OCI-LY7 (cell line): ENCODE measurements around the gene LRGUK. TPM values are rescaled to one million over a fixed set of nuclear protein-coding genes. Genes with fewer than 3 reads are reported as not detected.

Experiments used
- BruUV-seq: library from RNA; stranded (reverse); fragments of 400-500 nt; replicated peaks from 2 replicates; lab custom pipeline; 2021; lab: Mats Ljungman, UMichigan
- CTCF ChIA-PET: fragments of 300-600 bp; sonication (Branson Sonifier 250); formaldehyde crosslinking; loops from one replicate; lab custom pipeline; 2022; ENCODE audit warnings: antibody characterized with exemption; ENCODE audit not compliant: unreplicated experiment; lab: Charles Lee
- POLR2A ChIA-PET: fragments of 300-600 bp; sonication (Branson Sonifier 250); formaldehyde crosslinking; loops from one replicate; lab custom pipeline; 2022; ENCODE audit warnings: antibody characterized with exemption; lab: Charles Lee
- DNase-seq: peaks from one replicate; pipeline ENCODE4 v3.0.0-alpha.2; 2015; ENCODE audit warnings: low spot score
- H2AFZ ChIP-seq: fragments of 200-600 bp; sonication (generic), shearing (Covaris generic); 2 replicates; pipeline ENCODE4 v1.6.1; 2014; ENCODE audit warnings: mild to moderate bottlenecking, antibody characterized with exemption, low read length, moderate library complexity
- H3K27ac ChIP-seq: fragments of 200-600 bp; sonication (generic); 2 replicates; pipeline ENCODE4 v1.5.1; 2014; ENCODE audit warnings: mixed run types, low read depth, mild to moderate bottlenecking, moderate library complexity, low read length, inconsistent platforms; ENCODE audit not compliant: poor library complexity, severe bottlenecking
- H3K36me3 ChIP-seq: fragments of 200-600 bp; sonication (generic); 2 replicates; pipeline ENCODE4 v1.6.1; 2014; ENCODE audit warnings: mild to moderate bottlenecking, antibody characterized with exemption, low read length, moderate library complexity, mixed read lengths; ENCODE audit not compliant: insufficient read depth
- H3K4me1 ChIP-seq: fragments of 200-600 bp; sonication (generic); 2 replicates; pipeline ENCODE4 v1.5.1; 2014; ENCODE audit warnings: mild to moderate bottlenecking, low read length; ENCODE audit not compliant: insufficient read depth, poor library complexity, severe bottlenecking
- H3K4me2 ChIP-seq: fragments of 200-600 bp; sonication (generic); 2 replicates; pipeline ENCODE4 v1.6.1; 2014; ENCODE audit warnings: mild to moderate bottlenecking, low read length
- H3K4me3 ChIP-seq: fragments of 200-600 bp; sonication (generic); 2 replicates; pipeline ENCODE4 v1.5.1; 2014; ENCODE audit warnings: mild to moderate bottlenecking, low read depth, low read length; ENCODE audit not compliant: poor library complexity, severe bottlenecking
- H3K79me2 ChIP-seq: fragments of 200-600 bp; sonication (generic); 2 replicates; pipeline ENCODE4 v1.6.1; 2016; ENCODE audit warnings: low read depth, mild to moderate bottlenecking, low read length, moderate library complexity, mixed read lengths; ENCODE audit not compliant: insufficient read depth
- H3K9me2 ChIP-seq: fragments of 200-600 bp; sonication (generic); 2 replicates; pipeline ENCODE4 v1.6.1; 2016; ENCODE audit warnings: mild to moderate bottlenecking, low read length, mixed read lengths; ENCODE audit not compliant: insufficient read depth
- H3K9me3 ChIP-seq: fragments of 200-600 bp; sonication (generic); 2 replicates; pipeline ENCODE4 v1.6.1; 2014; ENCODE audit warnings: mild to moderate bottlenecking, mixed run types, low read length, mixed read lengths
- H4K20me1 ChIP-seq: fragments of 200-600 bp; sonication (generic); 2 replicates; pipeline ENCODE4 v1.6.1; 2014; ENCODE audit warnings: mild to moderate bottlenecking, antibody characterized with exemption, low read length, moderate library complexity, mixed read lengths; ENCODE audit not compliant: insufficient read depth
- EZH2phosphoT487 ChIP-seq: fragments of 200-600 bp; sonication (generic); IDR thresholded peaks from 2 replicates; pipeline ENCODE4 v1.6.1; 2018; ENCODE audit warnings: low read depth, borderline replicate concordance, mild to moderate bottlenecking, mixed run types, antibody characterized with exemption, low read length, moderate library complexity, mixed read lengths
- intact Hi-C: fragments of 100-400 bp; cut with micrococcal nuclease; formaldehyde crosslinking; loops from one replicate; pipeline ENCODE4 v1.10.0; 2022; ENCODE audit not compliant: unreplicated experiment
- total RNA-seq, 2 experiments: library from RNA; depleted of rRNA in 1 of 2; stranded (reverse); fragments of >200 nt in 1 of 2; shearing (Covaris generic) in 1 of 2; gene quantifications; 2 replicates each; pipeline ENCODE4 v1.2.3, GENCODE V29; 2014 to 2022
- TF ChIP-seq, protein P1 (sequence below): fragments of 200-600 bp; sonication (generic); conservative IDR thresholded peaks from 2 replicates; pipeline ENCODE4 v1.5.1; 2014; ENCODE audit warnings: mild to moderate bottlenecking, antibody characterized with exemption, low read length, moderate library complexity, mixed read lengths

The LRGUK gene
- total RNA-seq, 2 experiments from 2014 or later, result 0.46 to 0.95 TPM

DNA sequence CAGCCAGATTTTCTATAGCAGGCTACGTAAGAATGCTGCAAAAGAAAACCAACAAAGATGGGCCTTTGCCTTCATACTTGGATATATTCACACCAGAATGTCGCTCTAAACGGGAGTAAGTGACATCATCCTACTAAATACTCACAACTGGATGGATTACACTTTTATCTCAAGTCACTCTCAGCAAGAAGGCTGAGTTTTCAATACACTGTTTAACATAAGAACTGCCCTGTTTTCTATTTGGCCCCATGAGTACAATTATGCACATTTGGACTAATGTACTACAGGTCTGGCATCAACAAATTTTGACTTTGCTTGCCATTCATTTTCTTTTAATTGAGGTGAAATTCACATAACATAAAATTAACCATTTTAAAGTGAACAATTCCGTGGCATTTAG, 181.4 kb downstream of the LRGUK start:
- peaks cover 58% of the 10 kb centered on the region for H3K36me3 ChIP-seq
- H4K20me1 ChIP-seq, result no peaks in the 10 kb centered on the region
- DNase-seq, result no peak
- no peak overlapping the region for H3K27ac ChIP-seq
- H3K9me2 ChIP-seq, result no peaks in the 10 kb centered on the region
- no peaks in the 10 kb centered on the region for H3K4me1 ChIP-seq
- ChIA-PET CTCF (no interaction called here), POLR2A (no interaction called here)
- TF ChIP-seq, protein P1, sequence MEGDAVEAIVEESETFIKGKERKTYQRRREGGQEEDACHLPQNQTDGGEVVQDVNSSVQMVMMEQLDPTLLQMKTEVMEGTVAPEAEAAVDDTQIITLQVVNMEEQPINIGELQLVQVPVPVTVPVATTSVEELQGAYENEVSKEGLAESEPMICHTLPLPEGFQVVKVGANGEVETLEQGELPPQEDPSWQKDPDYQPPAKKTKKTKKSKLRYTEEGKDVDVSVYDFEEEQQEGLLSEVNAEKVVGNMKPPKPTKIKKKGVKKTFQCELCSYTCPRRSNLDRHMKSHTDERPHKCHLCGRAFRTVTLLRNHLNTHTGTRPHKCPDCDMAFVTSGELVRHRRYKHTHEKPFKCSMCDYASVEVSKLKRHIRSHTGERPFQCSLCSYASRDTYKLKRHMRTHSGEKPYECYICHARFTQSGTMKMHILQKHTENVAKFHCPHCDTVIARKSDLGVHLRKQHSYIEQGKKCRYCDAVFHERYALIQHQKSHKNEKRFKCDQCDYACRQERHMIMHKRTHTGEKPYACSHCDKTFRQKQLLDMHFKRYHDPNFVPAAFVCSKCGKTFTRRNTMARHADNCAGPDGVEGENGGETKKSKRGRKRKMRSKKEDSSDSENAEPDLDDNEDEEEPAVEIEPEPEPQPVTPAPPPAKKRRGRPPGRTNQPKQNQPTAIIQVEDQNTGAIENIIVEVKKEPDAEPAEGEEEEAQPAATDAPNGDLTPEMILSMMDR, result no peak
- TF ChIP-seq EZH2phosphoT487, result no peak
- intact Hi-C loops, result no loop called here
- no peak overlapping the region for H2AFZ ChIP-seq
- H3K4me2 ChIP-seq, result no peak overlapping the region
- no peaks in the 10 kb centered on the region for H3K9me3 ChIP-seq
- H3K79me2 ChIP-seq, result no peaks in the 10 kb centered on the region
- H3K4me3 ChIP-seq, result no peak overlapping the region
- no TSS peak for BruUV-seq

DNA sequence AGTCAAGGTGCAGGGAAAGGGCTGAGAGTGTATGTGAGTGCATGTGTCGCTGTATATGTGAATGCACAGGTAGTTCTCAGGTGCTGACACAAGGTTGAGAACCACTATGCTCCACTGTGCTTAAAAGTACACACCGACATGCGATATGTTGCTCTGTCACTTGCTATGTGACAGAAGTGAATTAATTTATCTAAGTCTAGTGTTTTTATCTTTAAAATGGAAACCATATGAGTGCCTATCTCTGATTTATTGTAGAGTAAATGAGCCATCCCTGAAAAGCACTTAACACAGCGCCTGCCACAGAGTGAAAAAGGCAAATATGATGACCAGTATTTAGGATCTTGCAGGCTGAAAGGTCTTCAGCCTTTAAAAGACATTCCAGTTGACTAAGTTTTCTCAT, 184.7 kb downstream of the LRGUK start:
- Histone ChIP-seq H3K36me3 (peaks cover 30% of the 10 kb centered on the region), H3K9me2 (no peaks in the 10 kb centered on the region), H3K4me2 (no peak overlapping the region), H4K20me1 (peaks cover 3% of the 10 kb centered on the region; the same call in 1 of the 2 replicates), H3K27ac (no peak overlapping the region), H3K4me3 (no peak overlapping the region), H3K9me3 (no peaks in the 10 kb centered on the region), H3K4me1 (peaks cover 10% of the 10 kb centered on the region), H3K79me2 (peaks cover 16% of the 10 kb centered on the region; the same call in 1 of the 2 replicates), H2AFZ (no peak overlapping the region)
- no TSS peak for BruUV-seq
- POLR2A ChIA-PET, result no interaction called here
- TF ChIP-seq EZH2phosphoT487, result no peak
- TF ChIP-seq, protein P1, result no peak
- intact Hi-C loops, result no loop called here
- CTCF ChIA-PET, result no interaction called here
- DNase-seq, result no peak

DNA sequence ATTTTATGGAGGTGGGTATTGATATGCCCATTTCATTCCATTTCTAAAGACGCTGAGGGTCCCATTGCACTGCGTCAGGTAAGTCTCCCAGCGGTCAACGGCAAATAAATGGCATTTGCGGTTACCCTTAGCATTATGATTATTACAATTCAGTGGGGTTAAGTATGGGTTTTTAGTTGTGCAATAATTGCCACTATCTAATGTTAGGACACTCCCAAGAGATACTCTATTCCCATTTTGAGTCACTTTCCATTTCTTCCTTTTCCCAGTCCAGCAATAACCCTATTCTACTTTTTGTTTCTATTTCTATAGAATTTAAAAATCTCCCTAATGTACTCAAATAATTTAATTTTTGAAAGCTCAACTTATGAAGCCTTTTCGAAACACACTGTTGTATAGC, 185.6 kb downstream of the LRGUK start:
- Histone ChIP-seq H3K36me3 (peaks cover 23% of the 10 kb centered on the region), H2AFZ (no peak overlapping the region), H3K4me2 (no peak overlapping the region), H3K9me3 (no peaks in the 10 kb centered on the region), H3K27ac (no peak overlapping the region), H3K79me2 (peaks cover 16% of the 10 kb centered on the region; the same call in 1 of the 2 replicates), H4K20me1 (peaks cover 3% of the 10 kb centered on the region; the same call in 1 of the 2 replicates), H3K9me2 (no peaks in the 10 kb centered on the region), H3K4me1 (peaks cover 14% of the 10 kb centered on the region), H3K4me3 (no peak overlapping the region)
- ChIA-PET CTCF (interaction anchor here (0.5 kb wide), 1 partner anchor 1303 kb away, joined by 3 read pairs; no protein-coding TSS in a partner anchor), POLR2A (interaction anchor here (0.5 to 2.2 kb wide), 5 partner anchors 9 to 27 kb away, joined by 3 to 9 read pairs (median 3); no protein-coding TSS in a partner anchor)
- BruUV-seq, result no TSS peak
- intact Hi-C loops, result no loop called here
- TF ChIP-seq, protein P1, result no peak
- no peak for TF ChIP-seq EZH2phosphoT487
- no peak for DNase-seq
